ENCODE results near the gene UBE2G2. TPM values are rescaled to one million over a fixed set of nuclear protein-coding genes. Genes with fewer than 3 reads are reported as not detected.

The UBE2G2 gene
- total RNA-seq, 1 experiment from 2014 or later = 159 TPM

GRCh38 chr21:44752671-44753235 lies 48.9 kb downstream of the UBE2G2 start:
- ChIA-PET POLR2A (ENCODE audit: unreplicated experiment) (interaction anchor here (0.6 to 0.7 kb wide), 3 partner anchors 17 to 649 kb away, joined by 3 to 4 read pairs (median 3); no protein-coding TSS in a partner anchor), CTCF (interaction anchor here (1.0 to 1.3 kb wide), 3 partner anchors 10 to 376 kb away, joined by 3 to 5 read pairs (median 4); no protein-coding TSS in a partner anchor)
- Histone ChIP-seq H3K4me3 (ENCODE audit: low read length) (peak overlapping the region; percentile 3; the same call in 1 of the 2 replicates), H3K4me1 (ENCODE audit: insufficient read depth, low read length) (peaks cover 41% of the 10 kb centered on the region), H3K79me2 (ENCODE audit: low read length) (peaks cover 22% of the 10 kb centered on the region), H2AFZ (ENCODE audit: low read length) (peak overlapping the region; percentile 12), H3K27me3 (ENCODE audit: low read length) (no peaks in the 10 kb centered on the region), H3K9ac (ENCODE audit: low read length) (peak overlapping the region; percentile 4), H3K27ac (ENCODE audit: low read length) (peak overlapping the region; percentile 78), H3K9me2 (replicated peaks; ENCODE audit: low read length) (no peaks in the 10 kb centered on the region), H3K9me3 (ENCODE audit: low read length) (no peaks in the 10 kb centered on the region), H4K20me1 (ENCODE audit: low read length) (no peaks in the 10 kb centered on the region), H3K36me3 (ENCODE audit: low read depth, low read length) (no peaks in the 10 kb centered on the region), H3F3A (ENCODE audit: low read length, unreplicated experiment) (no peaks in the 10 kb centered on the region), H3K4me2 (ENCODE audit: low read length) (peak overlapping the region; percentile 61)
- BruUV-seq (replicated peaks) = no TSS peak
- TF ChIP-seq, protein P1, sequence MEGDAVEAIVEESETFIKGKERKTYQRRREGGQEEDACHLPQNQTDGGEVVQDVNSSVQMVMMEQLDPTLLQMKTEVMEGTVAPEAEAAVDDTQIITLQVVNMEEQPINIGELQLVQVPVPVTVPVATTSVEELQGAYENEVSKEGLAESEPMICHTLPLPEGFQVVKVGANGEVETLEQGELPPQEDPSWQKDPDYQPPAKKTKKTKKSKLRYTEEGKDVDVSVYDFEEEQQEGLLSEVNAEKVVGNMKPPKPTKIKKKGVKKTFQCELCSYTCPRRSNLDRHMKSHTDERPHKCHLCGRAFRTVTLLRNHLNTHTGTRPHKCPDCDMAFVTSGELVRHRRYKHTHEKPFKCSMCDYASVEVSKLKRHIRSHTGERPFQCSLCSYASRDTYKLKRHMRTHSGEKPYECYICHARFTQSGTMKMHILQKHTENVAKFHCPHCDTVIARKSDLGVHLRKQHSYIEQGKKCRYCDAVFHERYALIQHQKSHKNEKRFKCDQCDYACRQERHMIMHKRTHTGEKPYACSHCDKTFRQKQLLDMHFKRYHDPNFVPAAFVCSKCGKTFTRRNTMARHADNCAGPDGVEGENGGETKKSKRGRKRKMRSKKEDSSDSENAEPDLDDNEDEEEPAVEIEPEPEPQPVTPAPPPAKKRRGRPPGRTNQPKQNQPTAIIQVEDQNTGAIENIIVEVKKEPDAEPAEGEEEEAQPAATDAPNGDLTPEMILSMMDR (conservative IDR thresholded peaks at IDR 0.05; ENCODE audit: low read depth, low read length) = peak; percentile 37
- no peak for TF ChIP-seq EZH2 (IDR thresholded peaks at IDR 0.05; ENCODE audit: low read length, unreplicated experiment)
- intact Hi-C loops (cut with micrococcal nuclease) = loop anchor here (1.0 kb wide), 1 partner anchor 33 kb away; no protein-coding TSS in a partner anchor
- DNase-seq (peak; percentile 98), ATAC-seq (peak; percentile 93)

GRCh38 chr21:44751799-44752636 lies 49.6 kb downstream of the UBE2G2 start:
- ChIA-PET CTCF (interaction anchor here (1.0 to 1.3 kb wide), 3 partner anchors 10 to 376 kb away, joined by 3 to 5 read pairs (median 4); no protein-coding TSS in a partner anchor), POLR2A (ENCODE audit: unreplicated experiment) (no interaction called here)
- peak overlapping the region; percentile 61 for H3K4me2 ChIP-seq (ENCODE audit: low read length)
- H3K9ac ChIP-seq (ENCODE audit: low read length) = peak overlapping the region; percentile 4
- TSS peak; percentile 46 for BruUV-seq (replicated peaks)
- H3K27me3 ChIP-seq (ENCODE audit: low read length) = no peaks in the 10 kb centered on the region
- peak overlapping the region; percentile 78 for H3K27ac ChIP-seq (ENCODE audit: low read length)
- no peak for TF ChIP-seq EZH2 (IDR thresholded peaks at IDR 0.05; ENCODE audit: low read length, unreplicated experiment)
- TF ChIP-seq EZH2phosphoT487 (IDR thresholded peaks at IDR 0.05; ENCODE audit: borderline replicate concordance, low read length) = no peak
- TF ChIP-seq, protein P1 (conservative IDR thresholded peaks at IDR 0.05; ENCODE audit: low read depth, low read length) = no peak
- no peaks in the 10 kb centered on the region for H3F3A ChIP-seq (ENCODE audit: low read length, unreplicated experiment)
- ATAC-seq (no peak), DNase-seq (no peak)
- peaks cover 22% of the 10 kb centered on the region for H3K79me2 ChIP-seq (ENCODE audit: low read length)
- H3K4me1 ChIP-seq (ENCODE audit: insufficient read depth, low read length) = peaks cover 41% of the 10 kb centered on the region
- H3K9me2 ChIP-seq (replicated peaks; ENCODE audit: low read length) = no peaks in the 10 kb centered on the region
- intact Hi-C loops (cut with micrococcal nuclease) = no loop called here
- peak overlapping the region; percentile 3; the same call in 1 of the 2 replicates for H3K4me3 ChIP-seq (ENCODE audit: low read length)
- H2AFZ ChIP-seq (ENCODE audit: low read length) = peak overlapping the region; percentile 12
- H3K36me3 ChIP-seq (ENCODE audit: low read depth, low read length) = no peaks in the 10 kb centered on the region
- H4K20me1 ChIP-seq (ENCODE audit: low read length) = no peaks in the 10 kb centered on the region
- H3K9me3 ChIP-seq (ENCODE audit: low read length) = no peaks in the 10 kb centered on the region
